Testis (tissue), 2 donors: ENCODE data around the gene MRAP.

Experiments
- CTCF ChIP-seq, 3 experiments: fragments of 450-650 bp in 2 of 3; fragments of 200-600 bp in 1 of 3; sonication (generic) in 1 of 3; IDR thresholded peaks; one replicate each; pipeline ENCODE4 v1.5.1; 2016 to 2019; ENCODE audit warnings: antibody characterized with exemption in 3 of 3, mild to moderate bottlenecking in 2 of 3, moderate library complexity in 1 of 3
- POLR2A ChIP-seq: fragments of 450-650 bp; IDR thresholded peaks from one replicate; pipeline ENCODE4 v1.6.1; 2017; ENCODE audit warnings: antibody characterized with exemption, mild to moderate bottlenecking, moderate library complexity

GRCh38 chr21:32346951-32347350 lies 48.3 kb downstream of the MRAP start:
- no peak for TF ChIP-seq CTCF (IDR thresholded peaks at IDR 0.05)
- no peak for TF ChIP-seq POLR2A
